PC-9 (cell line): ENCODE results near the gene RELCH. TPM values are rescaled to one million over a fixed set of nuclear protein-coding genes. Genes with fewer than 3 reads are reported as not detected.

Experiments
- BruUV-seq: library from RNA; stranded (reverse); fragments of 400-500 nt; replicated peaks from 2 replicates; lab custom pipeline; 2021; lab: Mats Ljungman, UMichigan
- CTCF ChIA-PET: fragments of 300-600 bp; sonication (Branson Sonifier 250); formaldehyde crosslinking; loops from one replicate; lab custom pipeline; 2022; ENCODE audit warnings: antibody characterized with exemption; lab: Charles Lee
- POLR2A ChIA-PET: fragments of 300-600 bp; sonication (Branson Sonifier 250); formaldehyde crosslinking; loops from one replicate; lab custom pipeline; 2022; ENCODE audit warnings: antibody characterized with exemption; ENCODE audit not compliant: unreplicated experiment; lab: Charles Lee
- DNase-seq, 2 experiments: peaks; one replicate each; pipeline versions ENCODE4 v3.0.0 to v3.0.0-alpha.2; 2015 to 2022; ENCODE audit warnings: mixed read lengths in 1 of 2
- H2AFZ ChIP-seq: fragments of 200-600 bp; sonication (generic); 2 replicates; pipeline ENCODE4 v1.8.1; 2017; ENCODE audit warnings: antibody characterized with exemption
- H3F3A ChIP-seq: fragments of 200-600 bp; sonication (generic); 2 replicates; pipeline ENCODE4 v1.8.1; 2017; ENCODE audit warnings: antibody characterized with exemption, mild to moderate bottlenecking, low read depth; ENCODE audit not compliant: insufficient read depth
- H3K27ac ChIP-seq: fragments of 200-600 bp; sonication (generic); 2 replicates; pipeline ENCODE4 v1.6.1; 2016; ENCODE audit warnings: mixed run types
- H3K27me3 ChIP-seq: fragments of 200-600 bp; sonication (generic); 2 replicates; pipeline ENCODE4 v1.6.1; 2016; ENCODE audit warnings: low read depth, mixed run types; ENCODE audit not compliant: insufficient read depth
- H3K36me3 ChIP-seq: fragments of 200-600 bp; sonication (generic); 2 replicates; pipeline ENCODE4 v1.6.1; 2016; ENCODE audit warnings: low read depth, mixed run types
- H3K4me1 ChIP-seq: fragments of 200-600 bp; sonication (generic); replicated peaks from 2 replicates; pipeline ENCODE4 v1.6.1; 2016; ENCODE audit warnings: mixed run types; ENCODE audit not compliant: insufficient read depth
- H3K4me2 ChIP-seq: fragments of 200-600 bp; sonication (generic); 2 replicates; pipeline ENCODE4 v1.6.1; 2017; ENCODE audit warnings: mixed run types
- H3K4me3 ChIP-seq: fragments of 200-600 bp; sonication (generic); 2 replicates; pipeline ENCODE4 v1.6.1; 2016; ENCODE audit warnings: mixed run types
- H3K79me2 ChIP-seq: fragments of 200-600 bp; sonication (generic); 2 replicates; pipeline ENCODE4 v1.6.1; 2017; ENCODE audit warnings: low read depth, mixed run types
- H3K9me2 ChIP-seq: fragments of 200-600 bp; sonication (generic); 2 replicates; pipeline ENCODE4 v1.8.1; 2017; ENCODE audit warnings: mild to moderate bottlenecking; ENCODE audit not compliant: insufficient read depth
- H3K9me3 ChIP-seq: fragments of 200-600 bp; sonication (generic); 2 replicates; pipeline ENCODE4 v1.8.1; 2016; ENCODE audit warnings: low read depth; ENCODE audit not compliant: insufficient read depth
- H4K20me1 ChIP-seq: fragments of 200-600 bp; sonication (generic); 2 replicates; pipeline ENCODE4 v1.8.1; 2017; ENCODE audit not compliant: insufficient read depth
- EZH2 ChIP-seq: fragments of 200-600 bp; sonication (generic); IDR thresholded peaks from 2 replicates; pipeline ENCODE4 v1.8.0; 2017; ENCODE audit warnings: antibody characterized with exemption, low read depth
- intact Hi-C: fragments of 100-400 bp; cut with micrococcal nuclease; formaldehyde crosslinking; loops from one replicate; pipeline ENCODE4 v1.10.0; 2022; ENCODE audit not compliant: unreplicated experiment
- total RNA-seq: library from RNA; stranded (reverse); gene quantifications from 2 replicates; pipeline ENCODE4 v1.2.3, GENCODE V29; 2021
- TF ChIP-seq, protein P1 (sequence below): fragments of 200-600 bp; sonication (generic); conservative IDR thresholded peaks from 2 replicates; pipeline ENCODE4 v1.6.1; 2017; ENCODE audit warnings: mixed run types, antibody characterized with exemption, mild to moderate bottlenecking, moderate library complexity

The RELCH gene
- total RNA-seq, 1 experiment from 2014 or later, result 20.1 TPM

DNA sequence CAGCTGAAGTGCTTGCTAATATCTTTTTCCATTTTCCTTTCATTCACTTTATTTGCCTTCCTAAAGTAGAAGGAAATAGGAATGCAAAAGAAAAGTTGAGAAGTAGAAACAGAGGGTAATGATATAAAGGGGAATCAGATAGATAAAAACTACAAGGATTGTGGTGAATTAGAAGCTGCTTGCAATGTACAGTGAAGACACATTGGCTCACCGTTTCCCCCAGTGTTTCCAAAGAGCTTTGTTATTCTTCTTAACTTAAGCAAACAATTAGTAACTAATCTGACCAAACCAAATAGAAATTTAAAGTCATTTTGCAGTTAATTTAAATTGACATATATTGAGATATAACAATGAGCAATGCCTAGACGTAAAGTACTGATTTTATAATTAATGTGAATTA is 63.4 kb downstream of the RELCH start:
- Histone ChIP-seq H3K4me2 (no peak overlapping the region), H3K9me3 (no peaks in the 10 kb centered on the region), H4K20me1 (no peaks in the 10 kb centered on the region), H3K27me3 (no peaks in the 10 kb centered on the region), H3K4me3 (no peak overlapping the region), H3K27ac (no peak overlapping the region), H3K36me3 (peaks cover 13% of the 10 kb centered on the region; the same call in 1 of the 2 replicates), H3K9me2 (no peaks in the 10 kb centered on the region; the same call in 1 of the 2 replicates), H2AFZ (no peak overlapping the region), H3K4me1 (no peaks in the 10 kb centered on the region), H3K79me2 (no peaks in the 10 kb centered on the region), H3F3A (peaks cover 4% of the 10 kb centered on the region; the same call in 1 of the 2 replicates)
- intact Hi-C loops, result no loop called here
- ChIA-PET POLR2A (no interaction called here), CTCF (no interaction called here)
- TF ChIP-seq, protein P1, sequence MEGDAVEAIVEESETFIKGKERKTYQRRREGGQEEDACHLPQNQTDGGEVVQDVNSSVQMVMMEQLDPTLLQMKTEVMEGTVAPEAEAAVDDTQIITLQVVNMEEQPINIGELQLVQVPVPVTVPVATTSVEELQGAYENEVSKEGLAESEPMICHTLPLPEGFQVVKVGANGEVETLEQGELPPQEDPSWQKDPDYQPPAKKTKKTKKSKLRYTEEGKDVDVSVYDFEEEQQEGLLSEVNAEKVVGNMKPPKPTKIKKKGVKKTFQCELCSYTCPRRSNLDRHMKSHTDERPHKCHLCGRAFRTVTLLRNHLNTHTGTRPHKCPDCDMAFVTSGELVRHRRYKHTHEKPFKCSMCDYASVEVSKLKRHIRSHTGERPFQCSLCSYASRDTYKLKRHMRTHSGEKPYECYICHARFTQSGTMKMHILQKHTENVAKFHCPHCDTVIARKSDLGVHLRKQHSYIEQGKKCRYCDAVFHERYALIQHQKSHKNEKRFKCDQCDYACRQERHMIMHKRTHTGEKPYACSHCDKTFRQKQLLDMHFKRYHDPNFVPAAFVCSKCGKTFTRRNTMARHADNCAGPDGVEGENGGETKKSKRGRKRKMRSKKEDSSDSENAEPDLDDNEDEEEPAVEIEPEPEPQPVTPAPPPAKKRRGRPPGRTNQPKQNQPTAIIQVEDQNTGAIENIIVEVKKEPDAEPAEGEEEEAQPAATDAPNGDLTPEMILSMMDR, result no peak
- TF ChIP-seq EZH2, result no peak
- DNase-seq, result no peak
- no TSS peak for BruUV-seq

DNA sequence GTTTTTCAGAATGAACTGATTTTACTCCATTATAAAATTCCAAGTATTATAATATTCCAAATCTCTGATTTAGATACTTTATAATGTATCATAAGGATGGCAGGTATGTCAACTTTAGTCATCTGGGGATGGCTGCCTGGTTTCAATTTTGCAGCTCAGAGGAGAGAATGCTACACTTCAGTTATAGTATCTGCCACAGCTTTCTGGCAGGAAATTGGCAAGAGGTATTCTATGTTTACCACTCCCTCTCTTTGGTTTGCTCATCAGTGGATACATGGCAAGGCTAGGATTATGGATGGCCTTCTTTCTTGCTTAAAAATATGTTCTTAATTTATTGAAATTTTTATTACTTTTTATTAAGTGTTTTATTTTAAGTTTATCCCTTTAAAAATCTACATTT is 71.0 kb downstream of the RELCH start:
- H3K9me2 ChIP-seq, result no peaks in the 10 kb centered on the region; the same call in 1 of the 2 replicates
- POLR2A ChIA-PET, result no interaction called here
- CTCF ChIA-PET, result no interaction called here
- BruUV-seq, result no TSS peak
- H4K20me1 ChIP-seq, result no peaks in the 10 kb centered on the region
- no peak for DNase-seq
- no peaks in the 10 kb centered on the region for H3K27me3 ChIP-seq
- H2AFZ ChIP-seq, result no peak overlapping the region
- H3K4me2 ChIP-seq, result no peak overlapping the region
- intact Hi-C loops, result no loop called here
- no peaks in the 10 kb centered on the region for H3K79me2 ChIP-seq
- H3F3A ChIP-seq, result peaks cover 11% of the 10 kb centered on the region; the same call in 1 of the 2 replicates
- no peaks in the 10 kb centered on the region for H3K4me1 ChIP-seq
- peaks cover 35% of the 10 kb centered on the region for H3K36me3 ChIP-seq
- H3K9me3 ChIP-seq, result no peaks in the 10 kb centered on the region
- TF ChIP-seq, protein P1, result no peak
- TF ChIP-seq EZH2, result no peak
- H3K27ac ChIP-seq, result no peak overlapping the region
- no peak overlapping the region for H3K4me3 ChIP-seq

DNA sequence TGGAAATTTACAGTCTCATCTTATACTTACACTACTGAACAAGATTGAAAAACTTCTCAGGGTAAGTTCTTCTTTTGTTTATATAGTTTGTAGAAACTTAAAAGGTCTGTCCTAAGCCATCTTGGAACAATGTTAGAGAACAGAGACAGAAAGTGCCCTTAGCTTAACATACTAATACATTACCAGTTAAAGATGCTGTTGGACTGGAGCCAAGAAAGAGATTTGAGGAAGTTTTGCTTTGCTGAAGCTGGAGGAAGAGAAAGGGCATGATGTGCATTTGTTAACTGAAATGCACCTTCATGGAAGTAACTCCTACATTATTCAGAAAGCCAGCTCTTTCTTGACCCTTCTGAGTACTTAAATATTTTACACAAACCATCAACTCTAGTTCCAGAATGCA is 71.6 kb downstream of the RELCH start:
- intact Hi-C loops, result no loop called here
- CTCF ChIA-PET, result no interaction called here

More for the DNA sequence above, 71.6 kb downstream of the RELCH start:
- peaks cover 11% of the 10 kb centered on the region; the same call in 1 of the 2 replicates for H3F3A ChIP-seq
- H2AFZ ChIP-seq, result no peak overlapping the region
- H3K27ac ChIP-seq, result no peak overlapping the region
- DNase-seq, result no peak
- no peaks in the 10 kb centered on the region for H3K27me3 ChIP-seq
- H3K9me2 ChIP-seq, result no peaks in the 10 kb centered on the region; the same call in 1 of the 2 replicates
- peaks cover 35% of the 10 kb centered on the region for H3K36me3 ChIP-seq
- BruUV-seq, result no TSS peak
- H3K4me1 ChIP-seq, result no peaks in the 10 kb centered on the region
- H3K9me3 ChIP-seq, result no peaks in the 10 kb centered on the region
- H3K79me2 ChIP-seq, result no peaks in the 10 kb centered on the region
- H4K20me1 ChIP-seq, result no peaks in the 10 kb centered on the region
- H3K4me2 ChIP-seq, result no peak overlapping the region
- POLR2A ChIA-PET, result interaction anchor here (0.6 kb wide), 1 partner anchor 782 kb away, joined by 5 read pairs; no protein-coding TSS in a partner anchor
- TF ChIP-seq, protein P1, result no peak
- no peak for TF ChIP-seq EZH2
- H3K4me3 ChIP-seq, result no peak overlapping the region
